Natural killer cell (primary cell): ENCODE measurements around the gene KLHL25. TPM values are rescaled to one million over a fixed set of nuclear protein-coding genes. Genes with fewer than 3 reads are reported as not detected.

ENCODE experiments used
- ATAC-seq, 3 donors: fragments of 150-1000 bp in 2 of 3; fragments of 200-7000 bp in 1 of 3; cut with Tn5 transposase; 1 replicate in 1 of 3; 2 replicates in 2 of 3; pipeline ENCODE4 v1.10.0; 2021; ENCODE audit warnings: mild to moderate bottlenecking in 2 of 3, moderate library complexity in 2 of 3
- DNase-seq, 2 donors: peaks; one replicate each; pipeline versions ENCODE4 v3.0.0 to v3.0.0-alpha.2; 2013 to 2021; ENCODE audit warnings: mixed read lengths in 1 of 2
- H3K27ac ChIP-seq: one replicate; pipeline ENCODE4 v1.5.1; 2013; ENCODE audit warnings: mild to moderate bottlenecking, low read length
- H3K27me3 ChIP-seq: one replicate; pipeline ENCODE4 v1.6.1; 2013; ENCODE audit warnings: low read length; ENCODE audit not compliant: control insufficient read depth, insufficient read depth
- H3K36me3 ChIP-seq: one replicate; pipeline ENCODE4 v1.6.1; 2013; ENCODE audit warnings: low read length; ENCODE audit not compliant: control insufficient read depth, insufficient read depth
- H3K4me1 ChIP-seq: one replicate; pipeline ENCODE4 v1.6.1; 2013; ENCODE audit warnings: low read length; ENCODE audit not compliant: control insufficient read depth, insufficient read depth
- H3K4me3 ChIP-seq: one replicate; pipeline ENCODE4 v1.5.1; 2013; ENCODE audit warnings: low read length
- H3K9me3 ChIP-seq: one replicate; pipeline ENCODE4 v1.6.1; 2013; ENCODE audit warnings: low read length; ENCODE audit not compliant: control insufficient read depth, insufficient read depth
- H3K27ac Mint-ChIP-seq, 2 donors: one replicate each; pipeline ENCODE4 v1.8.0; 2022; ENCODE audit warnings: mild to moderate bottlenecking in 2 of 2, mixed read lengths in 2 of 2, moderate library complexity in 1 of 2
- H3K27me3 Mint-ChIP-seq, 2 donors: one replicate each; pipeline ENCODE4 v1.8.0; 2022; ENCODE audit warnings: low read depth in 2 of 2, mixed read lengths in 2 of 2
- H3K36me3 Mint-ChIP-seq: one replicate; pipeline ENCODE4 v1.8.0; 2022; ENCODE audit warnings: mixed read lengths
- H3K4me1 Mint-ChIP-seq, 2 donors: one replicate each; pipeline ENCODE4 v1.8.0; 2022; ENCODE audit warnings: mixed read lengths in 2 of 2
- H3K4me3 Mint-ChIP-seq: one replicate; pipeline ENCODE4 v1.8.0; 2022; ENCODE audit warnings: mild to moderate bottlenecking, moderate library complexity, mixed read lengths
- H3K9me3 Mint-ChIP-seq, 2 donors: one replicate each; pipeline ENCODE4 v1.8.0; 2022; ENCODE audit warnings: mixed read lengths in 2 of 2
- WGBS: methylation state at CpG from one replicate; pipeline ENCODE4 v1.1.7; 2013; ENCODE audit warnings: missing lambda C conversion rate; ENCODE audit not compliant: insufficient coverage; 5-methylcytosine and 5-hydroxymethylcytosine counted together
- intact Hi-C: fragments of 100-400 bp; cut with micrococcal nuclease; formaldehyde crosslinking; loops from one replicate; pipeline ENCODE4 v1.14.2; 2022
- total RNA-seq, 4 donors: library from RNA; stranded (reverse); fragments of 120-200 nt in 1 of 4; gene quantifications; one replicate each; pipeline versions ENCODE4 v1.2.3 to v1.2.4, GENCODE V29; 2013 to 2022
- TF ChIP-seq, protein P1 (sequence below): fragments of 200-600 bp; IDR thresholded peaks from one replicate; pipeline ENCODE4 v1.8.0; 2022; ENCODE audit warnings: antibody characterized with exemption

Gene KLHL25
- total RNA-seq, 3 donors from 2014 or later (not counting 1 experiment from before 2014, with no cell fraction given) = 6.5 to 16.2 (median 10.4) TPM

- H3K36me3 Mint-ChIP-seq = no peaks in the 10 kb centered on the region
- no peaks in the 10 kb centered on the region for H3K9me3 Mint-ChIP-seq
- no peak overlapping the region for H3K27ac Mint-ChIP-seq
- DNase-seq = no peak
- no peak overlapping the region for H3K4me3 Mint-ChIP-seq
- Histone ChIP-seq H3K9me3 (no peaks in the 10 kb centered on the region), H3K27me3 (no peaks in the 10 kb centered on the region), H3K4me3 (no peak overlapping the region), H3K36me3 (peaks cover 3% of the 10 kb centered on the region), H3K4me1 (no peaks in the 10 kb centered on the region), H3K27ac (no peak overlapping the region)
- TF ChIP-seq, protein P1, sequence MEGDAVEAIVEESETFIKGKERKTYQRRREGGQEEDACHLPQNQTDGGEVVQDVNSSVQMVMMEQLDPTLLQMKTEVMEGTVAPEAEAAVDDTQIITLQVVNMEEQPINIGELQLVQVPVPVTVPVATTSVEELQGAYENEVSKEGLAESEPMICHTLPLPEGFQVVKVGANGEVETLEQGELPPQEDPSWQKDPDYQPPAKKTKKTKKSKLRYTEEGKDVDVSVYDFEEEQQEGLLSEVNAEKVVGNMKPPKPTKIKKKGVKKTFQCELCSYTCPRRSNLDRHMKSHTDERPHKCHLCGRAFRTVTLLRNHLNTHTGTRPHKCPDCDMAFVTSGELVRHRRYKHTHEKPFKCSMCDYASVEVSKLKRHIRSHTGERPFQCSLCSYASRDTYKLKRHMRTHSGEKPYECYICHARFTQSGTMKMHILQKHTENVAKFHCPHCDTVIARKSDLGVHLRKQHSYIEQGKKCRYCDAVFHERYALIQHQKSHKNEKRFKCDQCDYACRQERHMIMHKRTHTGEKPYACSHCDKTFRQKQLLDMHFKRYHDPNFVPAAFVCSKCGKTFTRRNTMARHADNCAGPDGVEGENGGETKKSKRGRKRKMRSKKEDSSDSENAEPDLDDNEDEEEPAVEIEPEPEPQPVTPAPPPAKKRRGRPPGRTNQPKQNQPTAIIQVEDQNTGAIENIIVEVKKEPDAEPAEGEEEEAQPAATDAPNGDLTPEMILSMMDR = no peak
- ATAC-seq = no peak
- intact Hi-C loops = no loop called here
- H3K4me1 Mint-ChIP-seq = peaks cover 0 to 14% of the 10 kb centered on the region in 2 donors
- WGBS = 94% methylated on average over 6 of the region's 6 CpGs
- no peaks in the 10 kb centered on the region for H3K27me3 Mint-ChIP-seq
These were observed 34.7 kb downstream of the KLHL25 start for GRCh38 chr15:85760049-85760448.

DNA sequence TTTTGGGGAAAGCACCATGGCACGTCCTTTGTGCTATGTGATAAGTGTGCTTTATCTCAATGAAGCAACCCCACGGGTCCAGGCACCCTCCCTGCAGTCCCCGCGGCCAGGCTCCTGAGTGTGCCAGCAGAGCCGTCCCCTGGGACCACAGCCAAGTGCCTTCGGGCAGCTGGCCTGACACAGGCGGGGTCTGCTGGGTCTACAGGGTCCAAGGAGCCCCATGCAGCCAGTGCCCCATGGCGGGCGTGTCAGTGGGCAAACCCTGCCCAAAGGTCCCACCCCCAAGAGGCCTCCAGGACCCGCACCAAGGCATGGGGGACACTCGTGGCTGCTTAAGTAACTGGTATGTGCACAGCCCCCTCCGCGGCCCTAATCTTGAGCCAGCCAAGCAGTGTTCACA, 35.3 kb downstream of the KLHL25 start:
- no peaks in the 10 kb centered on the region for H3K9me3 Mint-ChIP-seq
- no peak for DNase-seq
- H3K27me3 Mint-ChIP-seq = no peaks in the 10 kb centered on the region
- TF ChIP-seq, protein P1 = no peak
- Histone ChIP-seq H3K9me3 (no peaks in the 10 kb centered on the region), H3K27me3 (no peaks in the 10 kb centered on the region), H3K27ac (no peak overlapping the region), H3K4me1 (no peaks in the 10 kb centered on the region), H3K36me3 (peaks cover 3% of the 10 kb centered on the region), H3K4me3 (no peak overlapping the region)
- WGBS = 93% methylated on average over 13 of the region's 13 CpGs
- H3K4me3 Mint-ChIP-seq = no peak overlapping the region
- no peak overlapping the region for H3K27ac Mint-ChIP-seq
- no peaks in the 10 kb centered on the region for H3K36me3 Mint-ChIP-seq
- no peak for ATAC-seq
- intact Hi-C loops = no loop called here
- H3K4me1 Mint-ChIP-seq = peaks cover 0 to 8% of the 10 kb centered on the region in 2 donors

DNA sequence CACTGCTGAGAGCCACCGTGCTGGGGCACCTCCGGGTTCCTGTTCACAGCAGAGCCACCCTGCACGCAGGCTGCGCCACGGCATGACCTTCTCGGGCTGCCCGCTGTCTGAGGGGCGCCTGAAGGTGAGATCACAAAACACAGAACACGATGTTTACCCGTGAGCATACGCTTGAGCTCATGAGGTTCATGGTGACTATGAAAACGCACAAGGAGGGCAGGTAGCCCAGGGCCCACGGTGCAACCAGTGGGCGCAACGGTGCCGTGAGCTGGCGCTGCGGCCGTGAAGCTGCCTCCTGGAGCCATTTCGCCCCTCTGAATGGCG, 36.1 kb downstream of the KLHL25 start:
- Mint-ChIP-seq H3K4me1 (peaks cover 0 to 8% of the 10 kb centered on the region in 2 donors), H3K27me3 (no peaks in the 10 kb centered on the region), H3K4me3 (no peak overlapping the region), H3K27ac (no peak overlapping the region), H3K36me3 (no peaks in the 10 kb centered on the region), H3K9me3 (no peaks in the 10 kb centered on the region)
- TF ChIP-seq, protein P1 = no peak
- Histone ChIP-seq H3K9me3 (no peaks in the 10 kb centered on the region), H3K4me1 (no peaks in the 10 kb centered on the region), H3K27me3 (no peaks in the 10 kb centered on the region), H3K27ac (no peak overlapping the region), H3K36me3 (peaks cover 3% of the 10 kb centered on the region), H3K4me3 (no peak overlapping the region)
- 97% methylated on average over 21 of the region's 21 CpGs for WGBS
- ATAC-seq = no peak
- DNase-seq = no peak
- intact Hi-C loops = no loop called here

DNA sequence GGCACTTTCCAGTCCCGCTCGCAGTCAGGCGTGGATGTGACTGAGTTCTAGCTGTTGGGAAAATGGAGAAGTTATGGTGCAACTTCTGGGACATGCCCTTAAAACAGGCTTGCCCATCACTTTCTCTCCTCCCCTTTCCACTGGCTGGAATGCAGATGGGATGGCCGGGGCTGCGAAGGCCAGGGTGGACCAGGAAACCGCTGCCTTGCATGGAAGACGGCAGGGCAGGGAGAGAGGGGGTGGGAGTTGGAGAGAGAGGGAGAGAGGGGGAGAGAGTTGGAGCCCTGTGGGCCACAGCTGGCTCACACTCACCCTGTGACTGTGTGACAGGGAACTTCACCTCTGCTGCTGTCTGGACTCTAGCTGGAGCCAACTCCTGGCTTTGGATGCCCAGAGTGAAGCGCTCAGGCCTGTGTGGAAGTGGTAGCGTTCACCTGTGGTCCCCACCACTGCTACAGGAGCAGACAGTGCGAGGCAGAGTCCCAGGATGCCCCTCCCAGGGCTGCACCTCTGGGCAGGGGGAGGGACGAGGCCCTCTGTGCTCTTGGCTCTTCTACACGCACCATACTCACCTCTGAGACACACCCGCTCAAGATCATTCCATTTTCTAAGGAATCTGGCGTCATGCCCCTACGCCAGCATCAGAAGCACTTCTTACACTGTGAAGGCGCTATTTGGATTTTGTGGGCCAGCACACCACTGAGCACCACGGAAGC, 36.6 kb downstream of the KLHL25 start:
- Histone ChIP-seq H3K4me3 (no peak overlapping the region), H3K9me3 (no peaks in the 10 kb centered on the region), H3K4me1 (no peaks in the 10 kb centered on the region), H3K27ac (no peak overlapping the region), H3K36me3 (peaks cover 3% of the 10 kb centered on the region), H3K27me3 (no peaks in the 10 kb centered on the region)
- H3K4me1 Mint-ChIP-seq = peaks cover 0 to 8% of the 10 kb centered on the region in 2 donors
- 96% methylated on average over 15 of the region's 17 CpGs for WGBS
- H3K27ac Mint-ChIP-seq = no peak overlapping the region
- intact Hi-C loops = no loop called here
- H3K36me3 Mint-ChIP-seq = no peaks in the 10 kb centered on the region
- DNase-seq = no peak
- no peaks in the 10 kb centered on the region for H3K27me3 Mint-ChIP-seq
- no peaks in the 10 kb centered on the region for H3K9me3 Mint-ChIP-seq
- no peak overlapping the region for H3K4me3 Mint-ChIP-seq
- no peak for ATAC-seq
- TF ChIP-seq, protein P1 = no peak
